ENCODE results near the gene CTXN3. TPM values are rescaled to one million over a fixed set of nuclear protein-coding genes. Genes with fewer than 3 reads are reported as not detected.
A peak's percentile ranks its signal among the peaks of the same experiment; 100 is the strongest.
"Not testable (repeated sequence)": the region's sequence is repeated elsewhere in the genome, so short reads cannot be mapped to it uniquely, and the experiment has no call there.

Gene CTXN3
- total and polyA plus RNA-seq, 3 donors from 2014 or later = 0.24 to 0.26 TPM; not detected in 1

DNA sequence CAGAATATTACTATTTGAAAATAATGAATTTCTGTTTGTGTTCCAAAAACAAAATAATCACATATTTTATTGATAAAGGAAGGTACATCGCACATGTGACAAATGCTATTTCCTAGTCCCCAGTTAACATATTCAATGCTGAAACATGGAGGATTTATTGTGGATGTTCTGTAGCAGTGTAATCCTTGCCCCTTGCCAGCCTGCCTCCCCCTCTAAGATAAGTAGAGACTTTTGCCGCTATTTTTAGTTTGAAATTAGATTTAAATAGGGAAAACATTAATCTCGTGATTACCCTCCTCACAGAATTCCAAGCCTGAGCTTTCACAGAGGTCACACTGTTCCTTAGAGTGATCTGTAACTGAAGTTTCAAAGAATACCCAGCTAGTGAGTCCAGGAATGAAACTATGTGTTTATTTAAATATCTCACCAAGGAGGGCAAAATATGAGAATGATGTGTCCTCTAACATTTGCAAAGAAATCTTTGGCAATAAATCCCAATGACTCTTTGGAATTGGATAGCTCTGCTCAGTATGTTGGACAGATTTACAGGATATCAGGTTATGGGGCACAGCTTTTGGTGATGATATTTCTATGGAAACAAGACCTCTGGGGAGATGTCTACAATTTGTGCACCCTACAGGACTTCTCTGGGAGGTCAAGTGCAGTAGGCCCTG is 17.3 kb downstream of the CTXN3 start:
- peak overlapping the region; percentile 54 to 81 for H3K27ac ChIP-seq
- 29 to 45% methylated on average over 3 of the region's 3 CpGs for WGBS, 2 donors
- TF ChIP-seq POLR2A (IDR thresholded peaks at IDR 0.05) = no peak
- TF ChIP-seq, protein P1, sequence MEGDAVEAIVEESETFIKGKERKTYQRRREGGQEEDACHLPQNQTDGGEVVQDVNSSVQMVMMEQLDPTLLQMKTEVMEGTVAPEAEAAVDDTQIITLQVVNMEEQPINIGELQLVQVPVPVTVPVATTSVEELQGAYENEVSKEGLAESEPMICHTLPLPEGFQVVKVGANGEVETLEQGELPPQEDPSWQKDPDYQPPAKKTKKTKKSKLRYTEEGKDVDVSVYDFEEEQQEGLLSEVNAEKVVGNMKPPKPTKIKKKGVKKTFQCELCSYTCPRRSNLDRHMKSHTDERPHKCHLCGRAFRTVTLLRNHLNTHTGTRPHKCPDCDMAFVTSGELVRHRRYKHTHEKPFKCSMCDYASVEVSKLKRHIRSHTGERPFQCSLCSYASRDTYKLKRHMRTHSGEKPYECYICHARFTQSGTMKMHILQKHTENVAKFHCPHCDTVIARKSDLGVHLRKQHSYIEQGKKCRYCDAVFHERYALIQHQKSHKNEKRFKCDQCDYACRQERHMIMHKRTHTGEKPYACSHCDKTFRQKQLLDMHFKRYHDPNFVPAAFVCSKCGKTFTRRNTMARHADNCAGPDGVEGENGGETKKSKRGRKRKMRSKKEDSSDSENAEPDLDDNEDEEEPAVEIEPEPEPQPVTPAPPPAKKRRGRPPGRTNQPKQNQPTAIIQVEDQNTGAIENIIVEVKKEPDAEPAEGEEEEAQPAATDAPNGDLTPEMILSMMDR (IDR thresholded peaks at IDR 0.05) = no peak
- no peaks in the 10 kb centered on the region for H3K36me3 ChIP-seq (ENCODE audit: low read depth, missing control alignments)
- intact Hi-C loops (cut with DNase I; ENCODE audit: low total_unique reads) = no loop called here
- H3K4me3 ChIP-seq = no peak overlapping the region
- H3K4me1 ChIP-seq = peaks cover 29% of the 10 kb centered on the region
- peak; percentile 63 for DNase-seq
- H3K9me3 ChIP-seq = no peaks in the 10 kb centered on the region
- no peaks in the 10 kb centered on the region for H3K27me3 ChIP-seq

DNA sequence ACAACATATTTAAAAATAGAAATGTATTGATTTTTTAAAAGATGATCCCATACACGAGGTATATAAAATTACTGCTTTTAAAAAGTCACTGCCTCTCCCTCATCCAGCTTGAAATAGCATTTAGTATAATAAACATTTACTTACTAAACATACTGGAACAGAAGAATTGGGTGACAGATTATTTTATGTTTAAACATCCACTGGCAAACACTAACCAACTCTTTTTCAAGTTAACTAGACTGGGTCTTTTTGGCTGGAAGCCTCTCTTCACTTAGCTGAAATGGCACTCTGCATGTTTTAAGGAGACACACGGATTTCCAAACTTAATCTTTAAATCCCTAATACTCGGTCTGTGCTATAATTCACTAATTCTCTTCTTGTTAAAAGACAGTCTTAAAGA is 19.0 kb downstream of the CTXN3 start:
- WGBS, 2 donors = 61 to 63% methylated on average over 3 of the region's 3 CpGs
- H3K27me3 ChIP-seq = no peaks in the 10 kb centered on the region
- intact Hi-C loops (cut with DNase I; ENCODE audit: low total_unique reads) = no loop called here
- no peak for DNase-seq
- H3K27ac ChIP-seq = no peak overlapping the region
- H3K4me3 ChIP-seq = no peak overlapping the region
- H3K9me3 ChIP-seq = no peaks in the 10 kb centered on the region
- H3K4me1 ChIP-seq = peaks cover 26% of the 10 kb centered on the region
- TF ChIP-seq POLR2A (IDR thresholded peaks at IDR 0.05) = no peak
- TF ChIP-seq, protein P1 (IDR thresholded peaks at IDR 0.05) = no peak
- H3K36me3 ChIP-seq (ENCODE audit: low read depth, missing control alignments) = no peaks in the 10 kb centered on the region

DNA sequence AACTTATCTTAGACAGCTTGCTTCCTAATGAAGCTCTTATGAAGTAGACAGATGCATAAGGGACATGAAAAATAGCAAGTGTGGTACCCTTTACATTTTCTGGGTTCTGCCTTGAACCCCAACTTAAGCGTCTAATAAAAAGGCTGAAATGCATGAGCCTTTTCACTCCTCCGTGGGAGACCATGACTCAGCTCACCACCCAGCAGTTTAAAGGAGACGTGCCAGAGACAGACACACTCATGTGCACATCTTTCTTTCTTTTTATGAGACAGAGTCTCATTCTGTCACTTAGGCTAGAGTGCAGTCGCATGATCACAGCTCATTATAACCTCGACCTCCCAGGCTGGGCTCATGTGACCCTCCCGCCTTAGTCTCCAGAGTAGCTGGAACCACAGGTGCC is 22.3 kb downstream of the CTXN3 start:
- Histone ChIP-seq H3K27ac (no peak overlapping the region), H3K4me1 (peaks cover 13% of the 10 kb centered on the region), H3K9me3 (no peaks in the 10 kb centered on the region), H3K36me3 (ENCODE audit: low read depth, missing control alignments) (no peaks in the 10 kb centered on the region), H3K27me3 (no peaks in the 10 kb centered on the region), H3K4me3 (no peak overlapping the region)
- DNase-seq = no peak
- 91 to 93% methylated on average over 6 of the region's 6 CpGs for WGBS, 2 donors
- intact Hi-C loops (cut with DNase I; ENCODE audit: low total_unique reads) = no loop called here
- TF ChIP-seq, protein P1 (IDR thresholded peaks at IDR 0.05) = no peak

- Histone ChIP-seq H3K36me3 (ENCODE audit: low read depth, missing control alignments) (no peaks in the 10 kb centered on the region), H3K4me1 (no peaks in the 10 kb centered on the region), H3K27me3 (no peaks in the 10 kb centered on the region), H3K27ac (no peak overlapping the region), H3K9me3 (no peaks in the 10 kb centered on the region), H3K4me3 (no peak overlapping the region)
- 66% methylated on average over 2 of the region's 2 CpGs for WGBS, 2 donors
- TF ChIP-seq POLR2A (IDR thresholded peaks at IDR 0.05) = no peak
- TF ChIP-seq, protein P1 (IDR thresholded peaks at IDR 0.05) = no peak
- DNase-seq = no peak
- intact Hi-C loops (cut with DNase I; ENCODE audit: low total_unique reads) = no loop called here
Observed at GRCh38 chr5:127673117-127673800, 24.4 kb downstream of the CTXN3 start.

DNA sequence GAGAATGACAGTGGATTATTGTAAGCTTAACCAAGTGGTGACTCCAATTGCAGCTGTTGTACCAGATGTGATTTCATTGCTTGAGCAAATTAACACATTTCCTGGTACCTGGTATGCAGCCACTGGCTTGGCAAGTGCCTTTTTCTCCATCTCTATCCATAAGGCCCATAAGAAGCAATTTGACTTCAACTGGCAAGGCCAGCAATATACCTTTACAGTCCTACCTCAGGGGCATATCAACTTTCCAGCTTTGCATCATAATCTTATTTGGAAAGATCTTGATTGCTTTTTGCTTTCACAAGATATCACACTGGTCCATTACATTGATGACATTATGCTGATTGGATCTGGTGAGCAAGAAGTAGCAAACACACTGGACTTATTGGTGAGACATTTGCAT is 28.1 kb downstream of the CTXN3 start:
- H3K4me1 ChIP-seq; H3K27me3 ChIP-seq; H3K27ac ChIP-seq; DNase-seq; H3K36me3 ChIP-seq (ENCODE audit: low read depth, missing control alignments); intact Hi-C loops (cut with DNase I; ENCODE audit: low total_unique reads); H3K9me3 ChIP-seq; H3K4me3 ChIP-seq: not testable (repeated sequence)

DNA sequence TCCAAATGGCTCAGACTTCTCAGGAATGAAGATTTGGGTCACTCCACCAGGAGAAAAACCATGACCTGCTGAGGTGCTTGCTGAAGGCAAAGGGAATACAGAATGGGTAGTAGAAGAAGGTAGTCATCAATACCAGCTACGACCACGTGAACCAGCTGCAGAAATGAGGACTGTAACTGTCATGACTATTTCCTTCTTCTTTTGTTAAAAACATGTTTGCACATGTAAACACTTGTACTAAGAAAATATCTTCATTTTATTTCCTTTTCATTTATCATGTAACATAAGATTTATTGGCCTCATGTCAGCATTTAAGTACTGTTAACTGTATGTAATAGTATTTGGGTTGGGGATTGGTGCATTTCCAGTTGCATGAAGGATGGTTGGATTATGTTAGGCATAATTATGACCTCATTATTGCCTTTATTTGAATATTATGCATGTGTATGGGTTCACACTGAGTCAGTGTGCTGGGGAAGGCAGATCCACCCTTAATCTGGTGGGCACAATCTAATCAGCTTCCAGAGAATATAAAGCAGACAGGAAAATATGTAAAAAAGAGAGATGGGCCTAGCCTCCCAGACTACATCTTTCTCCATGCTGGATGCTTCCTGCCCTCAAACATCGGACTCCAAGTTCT is 30.9 kb downstream of the CTXN3 start:
- DNase-seq; H3K36me3 ChIP-seq (ENCODE audit: low read depth, missing control alignments); H3K9me3 ChIP-seq; H3K27ac ChIP-seq; intact Hi-C loops (cut with DNase I; ENCODE audit: low total_unique reads); H3K4me3 ChIP-seq; H3K4me1 ChIP-seq; H3K27me3 ChIP-seq: not testable (repeated sequence)
- 91 to 97% methylated on average over 3 of the region's 3 CpGs for WGBS, 2 donors
